ENCODE results near the gene SLX4IP.
"Not testable (repeated sequence)": the region's sequence is repeated elsewhere in the genome, so short reads cannot be mapped to it uniquely, and the experiment has no call there.

SLX4IP gene

GRCh38 chr20:10611357-10611756 lies 176.3 kb downstream of the SLX4IP start:
- DNase-seq (ENCODE audit: low read depth): peak; percentile 70
- peak; percentile 53 for TF ChIP-seq CTCF (IDR thresholded peaks at IDR 0.05; ENCODE audit: insufficient read depth, low read depth, low read length, missing control alignments)
- H3K4me3 ChIP-seq (ENCODE audit: low read length): no peak overlapping the region

GRCh38 chr20:10613426-10613825 lies 178.3 kb downstream of the SLX4IP start:
- not testable (repeated sequence) for H3K4me3 ChIP-seq (ENCODE audit: low read length); DNase-seq (ENCODE audit: low read depth)

- no peak overlapping the region for H3K4me3 ChIP-seq (ENCODE audit: low read length)
- TF ChIP-seq CTCF (IDR thresholded peaks at IDR 0.05; ENCODE audit: insufficient read depth, low read depth, low read length, missing control alignments): no peak
- no peak for DNase-seq (ENCODE audit: low read depth)
Observed at GRCh38 chr20:10613911-10614310, 178.8 kb downstream of the SLX4IP start.

- DNase-seq (ENCODE audit: low read depth): no peak
- no peak overlapping the region for H3K4me3 ChIP-seq (ENCODE audit: low read length)
- no peak for TF ChIP-seq CTCF (IDR thresholded peaks at IDR 0.05; ENCODE audit: insufficient read depth, low read depth, low read length, missing control alignments)
Observed at GRCh38 chr20:10616212-10616611, 181.1 kb downstream of the SLX4IP start.

GRCh38 chr20:10617549-10618133 lies 182.5 kb downstream of the SLX4IP start:
- DNase-seq (ENCODE audit: low read depth); H3K4me3 ChIP-seq (ENCODE audit: low read length): not testable (repeated sequence)

GRCh38 chr20:10618611-10619245 lies 183.6 kb downstream of the SLX4IP start:
- peak; percentile 63 for DNase-seq (ENCODE audit: low read depth)
- TF ChIP-seq CTCF (IDR thresholded peaks at IDR 0.05; ENCODE audit: insufficient read depth, low read depth, low read length, missing control alignments): no peak
- H3K4me3 ChIP-seq (ENCODE audit: low read length): no peak overlapping the region

GRCh38 chr20:10619427-10619826 lies 184.3 kb downstream of the SLX4IP start:
- no peak for TF ChIP-seq CTCF (IDR thresholded peaks at IDR 0.05; ENCODE audit: insufficient read depth, low read depth, low read length, missing control alignments)
- DNase-seq (ENCODE audit: low read depth): peak; percentile 93
- H3K4me3 ChIP-seq (ENCODE audit: low read length): no peak overlapping the region

GRCh38 chr20:10621149-10621548 lies 186.0 kb downstream of the SLX4IP start:
- TF ChIP-seq CTCF (IDR thresholded peaks at IDR 0.05; ENCODE audit: insufficient read depth, low read depth, low read length, missing control alignments): no peak
- no peak for DNase-seq (ENCODE audit: low read depth)
- no peak overlapping the region for H3K4me3 ChIP-seq (ENCODE audit: low read length)
